Adipocyte (in vitro differentiated cells): Measurements from ENCODE around the gene GOLGA6L10.
"Not testable (repeated sequence)": the region's sequence is repeated elsewhere in the genome, so short reads cannot be mapped to it uniquely, and the experiment has no call there.

Source experiments
- DNase-seq: peaks from one replicate; pipeline ENCODE4 v3.0.0-alpha.2; 2015; ENCODE audit warnings: low read depth
- H3K27me3 ChIP-seq: replicated peaks from 2 replicates; pipeline ENCODE4 v1.7.0; 2013; ENCODE audit warnings: mild to moderate bottlenecking, low read length, moderate library complexity; ENCODE audit not compliant: control insufficient read depth, insufficient read depth
- H3K36me3 ChIP-seq: 2 replicates; pipeline ENCODE4 v1.7.0; 2013; ENCODE audit warnings: low read length, mild to moderate bottlenecking, moderate library complexity; ENCODE audit not compliant: control insufficient read depth, insufficient read depth, severe bottlenecking
- H3K4me1 ChIP-seq: 2 replicates; pipeline ENCODE4 v1.7.0; 2013; ENCODE audit warnings: mild to moderate bottlenecking, low read length, moderate library complexity; ENCODE audit not compliant: control insufficient read depth, insufficient read depth
- H3K4me3 ChIP-seq: 2 replicates; pipeline ENCODE4 v1.7.0; 2013; ENCODE audit warnings: mild to moderate bottlenecking, low read length, moderate library complexity
- H3K9ac ChIP-seq: 2 replicates; pipeline ENCODE4 v1.7.0; 2013; ENCODE audit warnings: mild to moderate bottlenecking, low read length, moderate library complexity
- H3K9me3 ChIP-seq: 2 replicates; pipeline ENCODE4 v1.7.0; 2013; ENCODE audit warnings: mild to moderate bottlenecking, low read length, moderate library complexity; ENCODE audit not compliant: control insufficient read depth

GOLGA6L10 gene

DNA sequence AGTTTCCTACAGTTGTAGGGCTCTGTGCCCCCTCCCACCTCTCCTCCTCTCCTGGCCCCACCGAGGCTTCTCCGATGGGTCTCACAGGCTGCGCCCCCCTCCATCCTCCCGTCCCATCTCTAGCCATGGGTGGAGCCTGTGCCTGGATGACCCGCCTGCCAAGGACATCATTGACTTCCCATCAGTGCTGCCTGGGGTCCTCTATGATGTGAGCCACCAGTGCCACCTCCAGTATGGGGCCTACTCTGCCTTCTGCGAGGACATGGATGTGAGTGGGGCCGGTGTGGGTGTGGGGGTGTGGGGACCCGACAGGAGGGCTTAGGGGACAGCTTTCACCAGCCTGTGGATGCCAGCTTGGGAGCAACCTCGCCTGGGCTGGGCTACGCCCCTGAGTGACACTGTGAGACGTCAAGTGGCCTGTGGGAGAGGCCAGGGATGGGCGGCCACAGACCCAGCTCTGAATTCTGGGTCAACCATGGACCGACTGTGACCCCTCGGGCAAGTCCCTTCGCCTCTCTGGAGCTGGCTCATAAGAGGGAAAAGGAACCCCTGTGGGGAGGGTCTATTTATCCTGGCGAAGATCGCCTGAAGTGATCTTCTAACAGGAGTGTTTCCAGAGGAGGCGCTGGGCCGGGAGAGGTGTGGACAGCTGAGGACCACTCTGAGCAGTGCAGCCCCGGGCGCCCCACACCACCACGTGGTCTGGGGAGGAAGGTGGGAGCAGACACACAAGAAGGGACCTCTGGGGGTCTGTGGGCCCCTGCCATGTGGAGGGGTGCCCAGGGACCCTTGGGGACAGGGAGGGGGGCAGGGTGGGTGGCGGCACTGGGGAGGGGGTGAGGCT lies 32.8 kb downstream of the GOLGA6L10 start:
- DNase-seq, H3K4me1 ChIP-seq, H3K36me3 ChIP-seq, H3K9ac ChIP-seq, H3K9me3 ChIP-seq, H3K4me3 ChIP-seq: not testable (repeated sequence)
- peaks cover 14% of the 10 kb centered on the region for H3K27me3 ChIP-seq

DNA sequence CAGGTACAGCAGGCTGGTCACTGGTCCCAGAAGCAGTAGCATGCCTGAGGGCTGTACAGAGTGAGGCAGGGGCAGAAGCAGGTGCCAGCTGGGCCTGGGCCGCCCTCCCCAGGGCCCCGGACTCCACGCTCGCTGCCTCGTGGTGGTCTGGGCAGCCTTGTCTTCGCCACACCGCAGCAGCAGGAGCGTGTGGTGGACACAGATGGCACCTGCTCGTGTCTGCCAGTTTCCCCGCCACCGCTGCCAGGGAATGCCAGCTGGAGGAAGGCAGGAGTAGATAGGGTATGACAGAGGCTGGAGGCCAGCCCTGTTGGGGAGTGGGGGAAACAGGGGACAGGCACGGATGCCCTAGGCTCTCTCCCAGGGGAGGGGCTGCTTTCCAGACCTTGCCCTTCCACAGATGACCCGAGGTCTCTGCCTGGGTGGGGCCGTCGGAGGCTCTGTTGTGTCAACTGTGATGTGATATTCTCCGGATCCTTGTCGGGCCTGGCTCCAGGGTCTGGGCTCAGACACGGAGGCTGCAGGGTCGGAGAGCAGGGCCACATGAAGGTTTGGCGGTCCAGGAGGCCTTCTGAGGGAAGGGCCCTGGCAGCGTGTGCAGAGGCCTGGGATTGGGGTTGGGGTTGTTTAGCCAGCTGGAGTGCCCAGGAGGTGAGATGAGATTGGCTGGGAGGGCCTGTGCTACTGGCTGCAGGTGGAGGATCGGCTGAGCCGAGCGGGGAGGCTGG lies 33.6 kb downstream of the GOLGA6L10 start:
- Histone ChIP-seq H3K36me3 (no peaks in the 10 kb centered on the region), H3K4me1 (no peaks in the 10 kb centered on the region), H3K4me3 (no peak overlapping the region), H3K27me3 (peaks cover 14% of the 10 kb centered on the region), H3K9ac (no peak overlapping the region), H3K9me3 (peaks cover 1% of the 10 kb centered on the region)
- no peak for DNase-seq

DNA sequence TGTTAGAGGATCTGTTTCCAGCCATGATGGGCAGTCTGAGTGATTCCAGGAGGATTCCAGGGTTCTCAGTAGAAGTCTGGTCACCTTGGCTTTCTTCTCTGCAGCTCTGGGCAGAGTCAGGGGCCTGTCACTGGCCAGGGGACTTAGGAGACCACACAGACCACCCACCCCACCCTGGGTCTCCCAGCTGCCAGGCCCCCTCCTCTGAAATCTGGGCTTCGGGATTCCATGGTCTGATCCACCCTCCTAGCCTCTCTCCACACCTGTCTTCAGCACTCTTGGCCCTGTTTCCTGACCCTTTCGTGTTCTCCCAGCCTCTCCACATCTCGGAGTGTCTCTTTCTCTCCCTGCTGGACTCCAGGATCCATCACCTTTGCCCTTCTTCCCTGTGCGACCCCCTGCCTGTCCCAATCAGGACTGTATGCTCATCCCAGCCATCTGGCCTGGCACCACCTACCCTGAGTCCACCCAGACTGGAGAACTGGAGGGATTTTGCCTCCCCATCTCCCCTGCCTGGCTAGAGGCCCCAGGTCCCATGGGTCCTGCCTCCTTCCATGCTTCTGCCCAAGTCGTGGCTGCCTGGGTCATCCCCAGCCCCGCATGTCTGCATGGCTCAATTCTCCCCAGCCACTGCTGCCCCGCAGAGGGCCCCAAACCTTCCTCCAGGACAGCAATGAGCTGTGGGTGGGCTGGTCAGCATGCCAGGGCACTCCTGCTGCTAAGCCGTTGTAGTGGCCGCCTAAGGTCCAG lies 34.3 kb downstream of the GOLGA6L10 start:
- Histone ChIP-seq H3K9me3 (peaks cover 7% of the 10 kb centered on the region), H3K4me3 (no peak overlapping the region), H3K27me3 (peaks cover 21% of the 10 kb centered on the region), H3K36me3 (no peaks in the 10 kb centered on the region), H3K4me1 (no peaks in the 10 kb centered on the region), H3K9ac (no peak overlapping the region)
- DNase-seq = no peak

DNA sequence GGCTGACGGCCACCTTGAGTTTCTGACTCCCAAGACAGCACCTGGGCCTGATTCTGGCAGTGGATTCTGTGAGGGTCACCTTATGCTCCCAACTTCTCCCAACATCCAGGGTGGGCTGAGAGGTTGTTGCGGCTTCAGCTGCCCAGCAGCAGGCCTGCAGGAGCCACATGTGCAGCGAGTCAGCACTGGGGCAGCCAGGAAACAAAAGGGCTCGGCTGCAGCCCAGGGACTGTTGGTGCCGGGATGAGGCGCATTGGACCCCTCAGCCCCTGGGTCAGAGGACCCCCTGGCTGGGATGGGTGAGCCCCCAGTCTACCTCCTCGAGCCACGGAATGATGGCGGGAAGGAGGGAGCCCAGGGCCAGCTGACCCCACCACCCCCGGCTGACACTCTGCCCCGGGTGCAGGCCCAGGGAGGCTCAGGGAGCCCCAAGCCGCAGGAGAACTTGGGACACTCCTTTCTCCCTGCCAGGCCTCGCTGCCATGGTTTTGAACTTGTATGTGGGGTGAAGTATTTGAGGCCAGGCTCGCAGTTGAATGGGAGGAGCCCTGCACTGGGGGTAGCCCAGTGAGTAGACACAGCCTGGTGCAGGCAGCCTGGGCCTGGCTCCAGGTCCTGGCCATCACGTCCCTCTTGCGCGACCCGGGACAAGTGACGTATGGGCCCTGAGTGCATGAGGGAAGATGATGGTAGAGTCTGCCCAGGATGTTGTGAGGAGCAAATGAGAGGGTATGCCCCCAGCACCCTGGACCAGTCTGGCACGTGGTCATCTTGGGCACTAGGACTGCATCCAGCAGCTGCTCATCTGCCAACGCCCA lies 35.1 kb downstream of the GOLGA6L10 start:
- DNase-seq, H3K9ac ChIP-seq, H3K4me3 ChIP-seq, H3K9me3 ChIP-seq, H3K36me3 ChIP-seq, H3K4me1 ChIP-seq: not testable (repeated sequence)
- peaks cover 21% of the 10 kb centered on the region for H3K27me3 ChIP-seq

DNA sequence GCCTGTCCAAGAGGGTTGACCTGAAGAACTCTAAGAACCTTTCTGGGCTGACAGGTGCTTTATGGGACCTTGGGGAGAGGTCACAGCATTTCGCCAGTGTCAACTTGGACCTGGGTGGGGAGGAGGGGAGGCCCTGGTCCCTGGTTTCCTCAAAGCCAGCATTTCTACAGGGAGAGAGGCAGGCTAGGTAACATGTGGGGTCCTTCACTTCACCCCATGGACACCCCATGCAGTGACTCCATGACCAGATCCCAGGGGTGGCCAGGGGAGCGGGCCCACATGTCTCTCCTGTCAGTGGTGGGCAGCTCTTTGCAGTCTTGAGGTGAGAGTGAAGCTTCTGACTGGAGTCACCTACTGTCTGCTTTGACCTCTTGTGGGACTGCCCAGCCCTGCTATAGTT lies 35.8 kb downstream of the GOLGA6L10 start:
- Histone ChIP-seq H3K4me3 (no peak overlapping the region), H3K9ac (no peak overlapping the region), H3K27me3 (peaks cover 27% of the 10 kb centered on the region), H3K9me3 (peaks cover 7% of the 10 kb centered on the region), H3K4me1 (no peaks in the 10 kb centered on the region), H3K36me3 (no peaks in the 10 kb centered on the region)
- DNase-seq = no peak

DNA sequence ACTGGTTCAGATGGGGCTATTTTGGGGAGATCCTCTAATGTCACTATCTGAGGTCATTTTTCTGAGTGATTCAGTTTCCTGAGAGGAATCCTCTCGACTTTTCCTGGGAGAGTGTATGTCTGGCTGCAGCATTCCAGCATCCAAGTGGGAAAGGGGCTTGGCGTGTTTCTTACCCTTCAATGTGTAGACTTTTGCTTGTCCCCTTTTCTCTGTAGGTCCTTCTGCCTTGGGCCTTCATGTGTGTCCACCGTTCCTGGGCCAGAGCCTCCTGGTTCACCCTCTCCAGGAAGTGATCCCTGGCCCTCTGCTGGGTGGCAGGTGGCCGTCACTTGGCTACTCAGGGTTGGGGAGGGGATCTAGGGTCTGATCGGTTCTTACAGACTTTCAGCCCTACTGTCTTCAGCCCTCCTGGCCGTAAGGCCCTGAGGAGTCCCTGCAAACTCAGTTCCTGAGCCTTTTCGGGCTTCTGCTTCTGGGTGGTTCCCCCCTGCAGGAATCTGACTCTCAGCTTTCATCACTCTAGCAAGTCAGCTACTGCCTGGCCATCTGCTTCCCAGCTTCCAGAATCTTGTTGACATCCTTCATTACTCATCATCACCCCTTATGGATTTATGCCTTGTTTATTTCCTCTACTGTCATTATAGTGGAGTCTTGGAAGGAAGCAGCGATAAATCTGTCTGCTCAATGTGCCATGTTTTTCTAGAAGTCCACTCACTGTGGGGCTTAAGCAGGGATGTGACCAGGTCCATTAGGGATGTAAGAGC lies 36.5 kb downstream of the GOLGA6L10 start:
- Histone ChIP-seq H3K4me3 (no peak overlapping the region), H3K9ac (no peak overlapping the region), H3K27me3 (peaks cover 28% of the 10 kb centered on the region), H3K4me1 (no peaks in the 10 kb centered on the region), H3K36me3 (no peaks in the 10 kb centered on the region), H3K9me3 (peaks cover 7% of the 10 kb centered on the region)
- DNase-seq = peak; percentile 7

DNA sequence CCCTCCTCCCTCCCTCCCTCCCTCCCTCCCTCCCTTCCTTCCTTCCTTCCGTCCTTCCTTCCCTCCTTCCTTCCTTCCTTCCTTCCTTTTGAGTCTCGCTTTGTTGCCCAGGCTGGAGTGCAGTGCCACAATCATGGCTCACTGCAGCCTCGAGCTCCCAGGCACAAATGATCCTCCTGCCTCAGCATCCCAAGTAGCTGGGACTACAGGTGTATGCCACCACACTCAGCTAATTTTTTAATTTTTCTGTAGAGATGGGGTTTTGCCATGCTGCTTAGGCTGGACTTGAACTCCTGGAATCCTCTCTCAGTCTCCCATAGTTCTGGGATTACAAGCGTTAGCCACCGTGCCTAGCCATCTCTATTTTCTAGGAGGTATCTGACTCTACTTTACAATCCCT lies 38.0 kb downstream of the GOLGA6L10 start:
- H3K9ac ChIP-seq, H3K4me3 ChIP-seq, H3K36me3 ChIP-seq, DNase-seq, H3K9me3 ChIP-seq, H3K4me1 ChIP-seq: not testable (repeated sequence)
- peaks cover 32% of the 10 kb centered on the region for H3K27me3 ChIP-seq

DNA sequence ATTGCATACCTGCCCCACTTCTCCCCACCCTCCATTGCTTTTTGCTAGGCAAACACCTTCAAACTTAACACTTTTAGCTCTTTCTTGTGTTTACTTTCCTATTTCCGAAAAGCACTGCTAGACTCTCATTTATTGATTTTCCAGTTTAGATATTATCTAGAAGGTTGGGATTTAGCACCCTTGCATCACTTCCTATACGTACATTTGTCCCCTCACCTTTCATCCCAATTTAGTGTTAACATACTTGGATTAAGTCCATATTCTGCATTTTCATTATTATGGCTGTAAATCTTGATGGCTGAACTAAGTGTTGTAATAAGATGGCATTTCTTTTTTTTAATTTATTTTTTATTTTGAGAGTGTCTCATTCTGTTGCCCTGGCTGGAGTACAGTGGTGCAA lies 39.5 kb downstream of the GOLGA6L10 start:
- no peak overlapping the region for H3K4me3 ChIP-seq
- peaks cover 27% of the 10 kb centered on the region for H3K27me3 ChIP-seq
- no peak for DNase-seq
- H3K9ac ChIP-seq = no peak overlapping the region
- peaks cover 7% of the 10 kb centered on the region for H3K9me3 ChIP-seq
- no peaks in the 10 kb centered on the region for H3K36me3 ChIP-seq
- H3K4me1 ChIP-seq = no peaks in the 10 kb centered on the region

DNA sequence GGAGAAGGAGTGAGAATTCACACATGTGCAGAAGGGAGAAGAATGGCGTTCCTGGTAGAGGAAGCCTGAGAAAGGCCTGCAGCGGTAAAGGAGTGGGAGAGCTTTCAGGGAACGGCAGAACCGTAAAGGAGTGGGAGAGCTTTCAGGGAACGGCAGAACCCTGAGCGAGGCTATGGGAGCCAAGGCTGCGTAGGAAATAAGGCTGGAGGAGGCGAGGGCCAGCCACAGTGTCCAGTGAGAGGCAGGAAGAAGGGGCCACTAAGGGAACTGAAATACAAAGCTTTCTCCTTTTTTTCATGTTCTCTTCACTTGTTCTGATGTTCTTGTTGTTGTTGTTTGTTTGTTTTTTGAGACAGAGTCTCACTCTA lies 41.6 kb downstream of the GOLGA6L10 start:
- no peak for DNase-seq
- Histone ChIP-seq H3K4me1 (no peaks in the 10 kb centered on the region), H3K9me3 (peaks cover 7% of the 10 kb centered on the region), H3K4me3 (no peak overlapping the region), H3K27me3 (peaks cover 34% of the 10 kb centered on the region), H3K9ac (no peak overlapping the region), H3K36me3 (no peaks in the 10 kb centered on the region)
